ENCODE data around the gene KCNIP2. TPM values are rescaled to one million over a fixed set of nuclear protein-coding genes. Genes with fewer than 3 reads are reported as not detected.

Gene KCNIP2
- total RNA-seq, 1 donor, result 1.4 TPM

- Histone ChIP-seq H2AFZ (ENCODE audit: low read length) (no peak overlapping the region), H3K27me3 (ENCODE audit: insufficient read depth, low read length) (no peaks in the 10 kb centered on the region), H3K27ac (ENCODE audit: low read depth, low read length) (peak overlapping the region; percentile 54), H4K20me1 (ENCODE audit: insufficient read depth, low read length) (peaks cover 78% of the 10 kb centered on the region), H3K79me2 (ENCODE audit: insufficient read depth, low read length) (peaks cover 87% of the 10 kb centered on the region), H3K9me3 (ENCODE audit: low read depth, low read length) (no peaks in the 10 kb centered on the region), H3K4me3 (ENCODE audit: insufficient read depth, low read length) (peak overlapping the region; percentile 98), H3K4me2 (ENCODE audit: insufficient read depth, low read length) (peak overlapping the region; percentile 94), H3K4me1 (ENCODE audit: insufficient read depth, low read length) (peaks cover 26% of the 10 kb centered on the region), H3K36me3 (ENCODE audit: insufficient read depth, low read length) (peaks cover 36% of the 10 kb centered on the region)
- no peak for TF ChIP-seq CTCF (IDR thresholded peaks at IDR 0.05; ENCODE audit: extremely low read depth, low read depth, low read length)
- DNase-seq (ENCODE audit: insufficient read length, low spot score, missing footprints), result peak; percentile 30
These were observed 29.0 kb downstream of the KCNIP2 start for GRCh38 chr10:101814466-101815071.

- peaks cover 89% of the 10 kb centered on the region for H4K20me1 ChIP-seq (ENCODE audit: insufficient read depth, low read length)
- TF ChIP-seq CTCF (IDR thresholded peaks at IDR 0.05; ENCODE audit: extremely low read depth, low read depth, low read length), result no peak
These were observed 31.0 kb downstream of the KCNIP2 start for GRCh38 chr10:101812606-101813005.

GRCh38 chr10:101807158-101807557 is 36.4 kb downstream of the KCNIP2 start:
- Histone ChIP-seq H4K20me1 (ENCODE audit: insufficient read depth, low read length) (peaks cover 44% of the 10 kb centered on the region), H3K4me3 (ENCODE audit: insufficient read depth, low read length) (no peak overlapping the region), H3K4me1 (ENCODE audit: insufficient read depth, low read length) (no peaks in the 10 kb centered on the region), H3K36me3 (ENCODE audit: insufficient read depth, low read length) (peaks cover 93% of the 10 kb centered on the region), H3K27ac (ENCODE audit: low read depth, low read length) (no peak overlapping the region), H2AFZ (ENCODE audit: low read length) (no peak overlapping the region), H3K79me2 (ENCODE audit: insufficient read depth, low read length) (peaks cover 81% of the 10 kb centered on the region), H3K4me2 (ENCODE audit: insufficient read depth, low read length) (no peak overlapping the region), H3K27me3 (ENCODE audit: insufficient read depth, low read length) (no peaks in the 10 kb centered on the region), H3K9me3 (ENCODE audit: low read depth, low read length) (no peaks in the 10 kb centered on the region)
- TF ChIP-seq CTCF (IDR thresholded peaks at IDR 0.05; ENCODE audit: extremely low read depth, low read depth, low read length), result no peak
- DNase-seq (ENCODE audit: insufficient read length, low spot score, missing footprints), result peak; percentile 3

More at GRCh38 chr10:101812606-101813005, 31.0 kb downstream of the KCNIP2 start:
- no peak overlapping the region for H3K4me2 ChIP-seq (ENCODE audit: insufficient read depth, low read length)
- H3K9me3 ChIP-seq (ENCODE audit: low read depth, low read length), result no peaks in the 10 kb centered on the region
- DNase-seq (ENCODE audit: insufficient read length, low spot score, missing footprints), result no peak
- no peak overlapping the region for H2AFZ ChIP-seq (ENCODE audit: low read length)
- H3K27ac ChIP-seq (ENCODE audit: low read depth, low read length), result no peak overlapping the region
- H3K36me3 ChIP-seq (ENCODE audit: insufficient read depth, low read length), result peaks cover 53% of the 10 kb centered on the region
- H3K27me3 ChIP-seq (ENCODE audit: insufficient read depth, low read length), result no peaks in the 10 kb centered on the region
- H3K4me1 ChIP-seq (ENCODE audit: insufficient read depth, low read length), result peaks cover 17% of the 10 kb centered on the region
- H3K4me3 ChIP-seq (ENCODE audit: insufficient read depth, low read length), result no peak overlapping the region
- peaks cover 100% of the 10 kb centered on the region for H3K79me2 ChIP-seq (ENCODE audit: insufficient read depth, low read length)

GRCh38 chr10:101803511-101803910 is 40.1 kb downstream of the KCNIP2 start:
- DNase-seq (ENCODE audit: insufficient read length, low spot score, missing footprints), result no peak
- Histone ChIP-seq H3K27me3 (ENCODE audit: insufficient read depth, low read length) (no peaks in the 10 kb centered on the region), H4K20me1 (ENCODE audit: insufficient read depth, low read length) (peaks cover 33% of the 10 kb centered on the region), H3K9me3 (ENCODE audit: low read depth, low read length) (no peaks in the 10 kb centered on the region), H3K79me2 (ENCODE audit: insufficient read depth, low read length) (peaks cover 81% of the 10 kb centered on the region), H3K27ac (ENCODE audit: low read depth, low read length) (no peak overlapping the region), H2AFZ (ENCODE audit: low read length) (no peak overlapping the region), H3K36me3 (ENCODE audit: insufficient read depth, low read length) (peaks cover 96% of the 10 kb centered on the region), H3K4me2 (ENCODE audit: insufficient read depth, low read length) (no peak overlapping the region), H3K4me3 (ENCODE audit: insufficient read depth, low read length) (no peak overlapping the region), H3K4me1 (ENCODE audit: insufficient read depth, low read length) (no peaks in the 10 kb centered on the region)
- TF ChIP-seq CTCF (IDR thresholded peaks at IDR 0.05; ENCODE audit: extremely low read depth, low read depth, low read length), result no peak

All from osteoblast (primary cell).